GM13977 (cell line): Measurements from ENCODE around the gene CNTN5.

Source experiments
- DNase-seq: peaks from one replicate; pipeline ENCODE4 v3.0.0; 2012; ENCODE audit warnings: low spot score
- in situ Hi-C: fragments of 300-500 bp; cut with MboI; formaldehyde crosslinking; loops from one replicate; pipeline ENCODE4 v1.12.0; 2022; ENCODE audit warnings: low sequenced_read_pairs, low pct_unique_long_range_greater_than_20kb, mixed read lengths, inconsistent platforms; ENCODE audit not compliant: unreplicated experiment
- TF ChIP-seq, protein P1 (sequence below): IDR thresholded peaks from 2 replicates; pipeline ENCODE4 v1.5.1; 2012; ENCODE audit warnings: mild to moderate bottlenecking, control low read depth; ENCODE audit not compliant: insufficient read depth; ENCODE audit errors: extremely low read depth, missing control alignments

CNTN5 gene

DNA sequence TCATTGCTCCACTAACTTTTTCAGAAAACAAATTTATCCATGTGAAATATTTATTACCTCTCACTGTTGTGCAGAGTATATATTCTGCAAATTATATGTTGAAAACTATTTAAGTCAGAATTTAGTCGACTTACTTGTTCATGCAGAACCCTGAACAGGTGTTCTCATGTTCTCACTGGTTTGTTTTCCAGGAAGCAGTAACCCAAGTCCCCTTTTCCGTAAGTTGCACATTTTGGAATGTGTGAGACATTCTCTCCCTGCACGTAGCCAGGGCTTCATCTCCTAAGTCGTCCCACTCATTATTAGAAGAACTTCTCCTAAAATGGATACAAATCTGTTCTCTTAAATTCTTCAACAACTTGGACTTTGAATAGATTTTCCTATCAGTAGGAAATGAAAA is 524.9 kb downstream of the CNTN5 start:
- no peak for DNase-seq
- in situ Hi-C loops: no loop called here
- TF ChIP-seq, protein P1, sequence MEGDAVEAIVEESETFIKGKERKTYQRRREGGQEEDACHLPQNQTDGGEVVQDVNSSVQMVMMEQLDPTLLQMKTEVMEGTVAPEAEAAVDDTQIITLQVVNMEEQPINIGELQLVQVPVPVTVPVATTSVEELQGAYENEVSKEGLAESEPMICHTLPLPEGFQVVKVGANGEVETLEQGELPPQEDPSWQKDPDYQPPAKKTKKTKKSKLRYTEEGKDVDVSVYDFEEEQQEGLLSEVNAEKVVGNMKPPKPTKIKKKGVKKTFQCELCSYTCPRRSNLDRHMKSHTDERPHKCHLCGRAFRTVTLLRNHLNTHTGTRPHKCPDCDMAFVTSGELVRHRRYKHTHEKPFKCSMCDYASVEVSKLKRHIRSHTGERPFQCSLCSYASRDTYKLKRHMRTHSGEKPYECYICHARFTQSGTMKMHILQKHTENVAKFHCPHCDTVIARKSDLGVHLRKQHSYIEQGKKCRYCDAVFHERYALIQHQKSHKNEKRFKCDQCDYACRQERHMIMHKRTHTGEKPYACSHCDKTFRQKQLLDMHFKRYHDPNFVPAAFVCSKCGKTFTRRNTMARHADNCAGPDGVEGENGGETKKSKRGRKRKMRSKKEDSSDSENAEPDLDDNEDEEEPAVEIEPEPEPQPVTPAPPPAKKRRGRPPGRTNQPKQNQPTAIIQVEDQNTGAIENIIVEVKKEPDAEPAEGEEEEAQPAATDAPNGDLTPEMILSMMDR: no peak

DNA sequence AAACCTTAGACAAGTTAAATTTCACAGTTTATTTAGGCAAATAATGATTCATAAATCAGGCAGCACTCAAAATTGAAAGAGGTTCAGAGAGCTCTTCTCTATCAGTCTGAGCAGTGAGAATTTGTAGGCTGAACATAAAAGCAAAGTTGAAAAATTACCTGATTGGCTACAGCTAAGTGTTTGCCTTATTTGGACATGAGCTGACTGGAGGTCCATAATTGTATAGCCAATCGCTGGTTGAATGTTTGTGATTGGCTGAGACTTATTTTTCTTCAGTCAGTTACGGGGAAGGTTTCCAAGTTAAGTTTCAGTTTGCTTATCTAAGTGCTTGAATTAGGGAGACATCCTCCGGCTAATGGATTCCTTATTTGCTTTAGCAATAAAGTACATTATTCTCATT is 527.5 kb downstream of the CNTN5 start:
- TF ChIP-seq, protein P1: no peak
- DNase-seq: no peak
- in situ Hi-C loops: no loop called here

- TF ChIP-seq, protein P1: no peak
- DNase-seq: no peak
- in situ Hi-C loops: no loop called here
Observed at GRCh38 chr11:99554232-99554903, 533.6 kb downstream of the CNTN5 start.

DNA sequence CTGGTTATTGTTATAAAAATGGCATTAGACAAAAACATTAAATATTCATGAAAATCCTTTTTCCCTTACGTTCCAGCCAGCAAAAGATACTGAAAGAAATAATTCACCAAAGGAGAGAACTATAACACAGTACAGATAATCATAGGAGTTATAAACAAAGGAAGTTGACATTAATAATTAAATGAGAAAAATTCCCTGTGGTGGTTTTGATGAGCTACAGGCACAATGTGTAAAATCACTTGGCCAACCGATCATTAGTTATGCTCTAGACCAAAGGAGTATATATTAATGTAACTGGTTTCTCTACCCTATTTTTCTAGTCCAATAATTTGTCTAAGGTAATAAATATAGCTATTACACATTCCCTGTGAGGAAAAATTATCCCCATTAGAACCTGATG is 534.7 kb downstream of the CNTN5 start:
- no peak for DNase-seq
- TF ChIP-seq, protein P1: no peak
- in situ Hi-C loops: no loop called here

DNA sequence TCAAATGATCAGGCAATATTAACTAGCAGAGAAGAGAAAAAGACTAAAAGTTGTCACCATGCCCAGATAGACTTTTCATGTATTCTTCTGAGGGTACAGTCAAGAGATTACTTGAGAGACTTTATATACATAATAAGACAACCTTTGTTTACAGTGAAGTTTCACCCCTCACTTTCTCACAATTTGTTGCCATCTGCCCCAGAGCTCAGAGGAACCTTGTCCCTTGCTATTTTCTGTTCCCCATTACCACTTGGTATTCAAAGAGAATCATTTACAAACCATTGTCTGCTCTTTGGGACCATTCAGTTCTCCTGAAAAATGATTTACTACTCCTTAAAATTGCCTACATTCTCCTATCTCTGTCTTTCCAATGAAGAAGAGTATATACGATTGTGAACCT is 544.6 kb downstream of the CNTN5 start:
- no peak for DNase-seq
- TF ChIP-seq, protein P1: no peak
- in situ Hi-C loops: no loop called here

- in situ Hi-C loops: no loop called here
Observed at GRCh38 chr11:99567334-99567956, 546.7 kb downstream of the CNTN5 start.

More at GRCh38 chr11:99567334-99567956, 546.7 kb downstream of the CNTN5 start:
- no peak for DNase-seq
- TF ChIP-seq, protein P1: no peak
